ENCODE measurements around the gene C9orf152.

- no peak for TF ChIP-seq CTCF (IDR thresholded peaks at IDR 0.05 in 8 of 11, conservative IDR thresholded peaks at IDR 0.05 in 3 of 11)
- TF ChIP-seq POLR2AphosphoS5 (IDR thresholded peaks at IDR 0.05): no peak
- no peak for TF ChIP-seq POLR2A (IDR thresholded peaks at IDR 0.05)
Measured at GRCh38 chr9:110254500-110254899, 46.5 kb upstream of the C9orf152 start.

All from spleen (tissue), 7 donors.